Omental fat pad (tissue), 4 donors: ENCODE data around the gene LENG1. TPM values are rescaled to one million over a fixed set of nuclear protein-coding genes. Genes with fewer than 3 reads are reported as not detected.
"Not testable (repeated sequence)": the region's sequence is repeated elsewhere in the genome, so short reads cannot be mapped to it uniquely, and the experiment has no call there.

Source experiments
- ATAC-seq: fragments of 150-250 bp; one replicate; pipeline ENCODE4 v1.9.1; 2016; ENCODE audit warnings: mild to moderate bottlenecking, moderate library complexity; ENCODE audit not compliant: low FRiP score
- DNase-seq: peaks from one replicate; pipeline ENCODE4 v3.0.0-alpha.2; 2019; ENCODE audit warnings: low spot score
- total RNA-seq, 4 donors: library from RNA; depleted of rRNA; stranded (reverse); fragments of >200 nt; gene quantifications; one replicate each; pipeline ENCODE4 v1.1.0, GENCODE V29; 2016
- TF ChIP-seq, protein P1 (sequence below), 3 donors: fragments of 450-650 bp; IDR thresholded peaks; one replicate each; pipeline ENCODE4 v1.5.1; 2016 to 2017; ENCODE audit warnings: antibody characterized with exemption in 3 of 3, mild to moderate bottlenecking in 3 of 3, moderate library complexity in 2 of 3

LENG1 gene
- total RNA-seq, 4 donors from 2014 or later = 5.3 to 12.3 (median 7.4) TPM

DNA sequence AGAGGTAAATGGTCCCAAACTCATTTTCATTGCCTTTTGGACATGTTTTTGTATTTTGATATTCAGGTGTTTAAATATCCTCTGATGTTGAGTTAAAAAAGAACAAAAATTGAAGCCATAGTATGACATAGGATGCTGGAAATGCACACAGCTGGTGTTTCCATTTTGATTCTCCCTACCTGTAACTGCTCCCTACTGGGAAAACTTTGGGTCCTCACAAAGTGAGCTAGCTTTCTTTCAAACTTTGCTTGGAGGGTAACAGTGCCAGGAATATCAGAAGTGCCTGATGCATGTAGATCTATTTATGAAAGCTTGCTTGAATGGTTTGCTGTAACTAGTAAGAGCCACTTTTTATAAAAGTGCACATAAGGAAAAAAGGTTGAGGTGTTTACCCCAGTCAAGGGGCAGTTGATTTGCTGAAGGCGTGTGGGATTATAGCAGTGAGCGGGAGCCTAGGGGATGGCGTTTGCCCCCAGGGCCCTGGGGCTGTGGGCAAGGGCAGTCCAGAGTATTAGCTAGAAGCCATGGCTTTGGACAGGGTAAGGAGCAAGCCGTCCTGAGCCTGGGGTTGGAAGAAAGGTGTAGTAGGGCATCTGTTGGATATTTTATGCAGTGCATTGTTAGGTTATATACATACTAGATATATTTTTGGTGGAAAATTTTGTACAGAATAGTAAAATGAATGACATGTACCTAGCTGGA, 45.4 kb upstream of the LENG1 start:
- DNase-seq (no peak), ATAC-seq (no peak)

DNA sequence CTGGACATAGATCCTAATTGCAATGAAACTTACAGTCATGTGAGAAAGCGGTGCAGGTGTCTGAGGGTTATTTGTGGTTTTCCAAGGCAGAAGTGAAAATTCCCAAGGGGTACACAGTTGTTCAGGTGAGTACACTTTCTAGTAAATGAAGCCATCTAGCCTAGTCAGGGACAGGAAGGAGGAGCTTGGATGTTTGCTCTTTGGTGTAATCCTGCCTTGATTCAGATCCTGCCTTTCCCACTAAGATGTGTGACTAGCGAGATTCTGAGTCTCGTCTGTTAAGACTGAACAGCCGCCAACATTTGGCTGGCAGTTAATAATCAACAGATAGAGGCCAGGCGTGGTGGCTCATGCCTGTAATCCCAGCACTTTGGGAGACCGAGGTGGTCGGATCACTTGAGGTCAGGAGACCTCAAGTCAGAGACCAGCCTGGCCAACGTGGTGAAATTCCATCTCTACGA, 43.7 kb upstream of the LENG1 start:
- ATAC-seq = no peak
- no peak for DNase-seq
- TF ChIP-seq, protein P1, sequence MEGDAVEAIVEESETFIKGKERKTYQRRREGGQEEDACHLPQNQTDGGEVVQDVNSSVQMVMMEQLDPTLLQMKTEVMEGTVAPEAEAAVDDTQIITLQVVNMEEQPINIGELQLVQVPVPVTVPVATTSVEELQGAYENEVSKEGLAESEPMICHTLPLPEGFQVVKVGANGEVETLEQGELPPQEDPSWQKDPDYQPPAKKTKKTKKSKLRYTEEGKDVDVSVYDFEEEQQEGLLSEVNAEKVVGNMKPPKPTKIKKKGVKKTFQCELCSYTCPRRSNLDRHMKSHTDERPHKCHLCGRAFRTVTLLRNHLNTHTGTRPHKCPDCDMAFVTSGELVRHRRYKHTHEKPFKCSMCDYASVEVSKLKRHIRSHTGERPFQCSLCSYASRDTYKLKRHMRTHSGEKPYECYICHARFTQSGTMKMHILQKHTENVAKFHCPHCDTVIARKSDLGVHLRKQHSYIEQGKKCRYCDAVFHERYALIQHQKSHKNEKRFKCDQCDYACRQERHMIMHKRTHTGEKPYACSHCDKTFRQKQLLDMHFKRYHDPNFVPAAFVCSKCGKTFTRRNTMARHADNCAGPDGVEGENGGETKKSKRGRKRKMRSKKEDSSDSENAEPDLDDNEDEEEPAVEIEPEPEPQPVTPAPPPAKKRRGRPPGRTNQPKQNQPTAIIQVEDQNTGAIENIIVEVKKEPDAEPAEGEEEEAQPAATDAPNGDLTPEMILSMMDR (IDR thresholded peaks at IDR 0.05) = no peak

More for the DNA sequence above, 45.4 kb upstream of the LENG1 start:
- TF ChIP-seq, protein P1 (IDR thresholded peaks at IDR 0.05) = no peak

DNA sequence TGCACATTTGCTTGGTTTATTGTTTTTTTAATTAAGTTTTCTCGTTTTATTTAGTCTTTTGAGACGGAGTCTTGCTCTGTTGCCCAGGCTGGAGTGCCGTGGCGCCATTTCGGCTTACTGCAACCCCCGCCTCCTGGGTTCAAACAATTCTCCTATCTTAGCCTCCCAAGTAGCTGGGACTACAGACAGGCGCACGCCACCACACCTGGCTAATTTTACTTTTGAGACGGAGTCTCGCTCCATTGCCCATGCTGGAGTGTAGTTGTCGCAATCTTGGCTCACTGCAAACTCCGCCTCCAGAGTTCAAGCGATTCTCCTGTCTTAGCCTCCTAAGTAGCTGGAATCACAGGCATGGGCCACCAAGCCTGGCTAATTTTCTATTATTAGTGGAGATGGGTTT, 42.5 kb upstream of the LENG1 start:
- no peak for DNase-seq
- ATAC-seq = no peak
- TF ChIP-seq, protein P1 (IDR thresholded peaks at IDR 0.05) = no peak

DNA sequence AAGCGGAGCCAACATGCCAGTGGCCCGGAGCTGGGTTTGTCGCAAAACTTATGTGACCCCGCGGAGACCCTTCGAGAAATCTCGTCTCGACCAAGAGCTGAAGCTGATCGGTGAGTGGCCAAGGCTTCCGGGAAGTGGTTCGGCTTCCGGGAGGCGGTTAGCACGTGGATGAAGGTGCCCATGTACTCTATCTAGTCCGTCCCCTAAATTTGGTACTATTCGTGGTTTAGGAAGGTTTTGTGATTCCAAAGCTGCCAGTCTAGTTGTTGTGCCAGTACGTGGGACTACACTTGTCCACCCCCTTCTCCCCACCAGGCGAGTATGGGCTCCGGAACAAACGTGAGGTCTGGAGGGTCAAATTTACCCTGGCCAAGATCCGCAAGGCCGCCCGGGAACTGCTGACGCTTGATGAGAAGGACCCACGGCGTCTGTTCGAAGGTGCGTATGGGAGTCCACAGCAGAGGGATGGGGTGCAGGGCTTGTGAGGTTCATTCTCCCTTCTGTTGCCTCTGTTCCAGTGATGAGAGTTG, 41.7 kb upstream of the LENG1 start:
- no peak for DNase-seq
- ATAC-seq = no peak
- TF ChIP-seq, protein P1 (IDR thresholded peaks at IDR 0.05) = no peak

DNA sequence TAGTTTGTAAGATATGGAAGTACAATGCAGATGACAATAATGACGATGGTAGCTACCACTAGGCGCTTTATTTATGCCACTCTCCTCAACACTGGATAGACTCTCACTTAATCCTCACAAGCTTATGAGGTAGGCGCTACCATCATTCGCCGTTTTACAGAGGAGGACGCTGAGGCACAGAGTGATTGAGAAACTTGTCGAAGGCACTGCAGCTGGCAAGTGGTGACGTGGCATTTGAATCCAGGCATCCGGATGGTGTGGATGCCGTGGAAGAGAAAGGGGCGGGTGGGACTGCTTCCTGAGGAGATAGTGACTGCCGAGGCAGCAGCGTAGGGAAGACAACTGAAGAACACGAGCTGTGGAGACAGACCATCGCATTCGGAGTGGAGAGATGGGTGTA, 39.9 kb upstream of the LENG1 start:
- no peak for DNase-seq
- ATAC-seq = no peak
- TF ChIP-seq, protein P1 (IDR thresholded peaks at IDR 0.05) = no peak

DNA sequence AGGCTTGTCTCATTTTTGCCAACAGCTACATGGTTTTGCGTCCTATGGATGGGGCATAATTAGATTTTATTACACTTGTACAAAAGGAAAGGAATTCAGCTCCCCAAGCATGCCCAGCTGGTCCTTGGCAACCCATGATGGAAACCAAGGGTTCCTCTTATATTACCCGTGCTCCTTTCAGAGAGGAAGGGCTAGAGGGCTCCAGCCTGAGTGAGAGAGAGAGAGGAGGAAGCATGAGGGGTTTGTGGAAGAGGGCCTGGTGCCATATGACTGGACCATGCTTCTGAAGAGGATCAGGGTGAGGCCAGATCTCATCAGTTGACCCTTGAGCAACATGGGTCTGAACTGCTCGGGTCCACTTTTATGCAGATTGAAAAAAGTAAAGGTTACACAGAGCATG, 37.6 kb upstream of the LENG1 start:
- TF ChIP-seq, protein P1 (IDR thresholded peaks at IDR 0.05) = no peak
- DNase-seq (no peak), ATAC-seq (no peak)

DNA sequence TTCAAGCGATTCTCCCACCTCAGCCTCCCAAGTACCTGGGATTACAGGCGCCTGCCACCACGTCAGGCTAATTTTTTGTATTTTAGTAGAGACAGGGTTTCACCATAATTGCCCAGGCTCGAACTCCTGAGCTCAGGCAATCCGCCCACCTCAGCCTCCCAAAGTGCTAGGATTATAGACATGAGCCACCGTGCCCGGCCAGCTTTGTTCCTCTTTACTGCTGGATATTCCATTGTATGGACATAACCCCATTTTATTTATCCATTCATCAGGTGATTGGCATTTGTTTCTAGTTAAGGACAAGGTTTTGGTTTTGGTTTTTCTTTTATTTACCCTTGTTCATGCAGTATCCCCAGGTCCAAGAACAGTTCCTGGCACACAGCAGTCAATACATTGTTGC, 37.0 kb upstream of the LENG1 start:
- TF ChIP-seq, protein P1 (IDR thresholded peaks at IDR 0.05) = no peak

DNA sequence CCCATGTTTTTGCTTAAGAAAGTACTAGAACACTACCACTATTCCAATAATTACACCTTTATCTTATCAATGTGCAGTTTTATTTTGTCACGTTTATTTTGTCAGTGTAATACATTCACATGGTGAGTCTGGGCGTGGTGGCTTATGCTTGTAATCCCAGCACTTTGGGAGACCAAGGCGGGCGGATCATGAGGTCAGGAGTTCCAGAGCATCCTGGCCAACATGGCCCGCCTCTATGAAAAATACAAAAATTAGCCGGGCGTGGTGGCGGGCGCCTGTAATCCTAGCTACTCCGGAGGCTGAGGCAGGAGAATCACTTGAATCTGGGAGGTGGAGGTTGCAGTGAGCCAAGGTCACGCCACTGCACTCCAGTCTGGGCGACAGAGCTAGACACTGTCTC, 34.9 kb upstream of the LENG1 start:
- ATAC-seq, DNase-seq: not testable (repeated sequence)

More for the DNA sequence above, 37.0 kb upstream of the LENG1 start:
- no peak for ATAC-seq
- no peak for DNase-seq
